ENCODE results near the gene UCHL3.

Gene UCHL3

GRCh38 chr13:75635101-75635827, 85.7 kb downstream of the UCHL3 start:
- no peak for DNase-seq

GRCh38 chr13:75635828-75636435, 86.3 kb downstream of the UCHL3 start, which contains the start of gene LMO7:
Gene LMO7, plus strand, starts transcription at chr13:75636330. Its CDS starts 328 bp downstream, at chr13:75636658.
- DNase-seq = peak; percentile 32

GRCh38 chr13:75636436-75637180, 87.0 kb downstream of the UCHL3 start:
- peak; percentile 38 for DNase-seq

GRCh38 chr13:75637181-75637750, 87.7 kb downstream of the UCHL3 start:
- DNase-seq = no peak

GRCh38 chr13:75639454-75639853, 89.9 kb downstream of the UCHL3 start:
- no peak for DNase-seq

- DNase-seq = no peak
Measured at GRCh38 chr13:75641026-75641425, 91.4 kb downstream of the UCHL3 start.

- no peak for DNase-seq
Measured at GRCh38 chr13:75643182-75643581, 93.6 kb downstream of the UCHL3 start.

GRCh38 chr13:75643693-75644092, 94.1 kb downstream of the UCHL3 start:
- DNase-seq = no peak

- no peak for DNase-seq
Measured at GRCh38 chr13:75645141-75645540, 95.5 kb downstream of the UCHL3 start.

- no peak for DNase-seq
Measured at GRCh38 chr13:75647126-75647784, 97.7 kb downstream of the UCHL3 start.

GRCh38 chr13:75648446-75648845, 98.9 kb downstream of the UCHL3 start:
- no peak for DNase-seq

GRCh38 chr13:75651013-75651412, 101.4 kb downstream of the UCHL3 start:
- no peak for DNase-seq

- DNase-seq = no peak
Measured at GRCh38 chr13:75652726-75653125, 103.1 kb downstream of the UCHL3 start.

Data from activated CD4-positive, alpha-beta T cell treated with anti-CD3 and anti-CD28 coated beads, Interleukin-2, amount 50 U/mL, for 1 hour (primary cell).